Measurements from ENCODE around the gene NUP85. TPM values are rescaled to one million over a fixed set of nuclear protein-coding genes. Genes with fewer than 3 reads are reported as not detected.
A peak's percentile ranks its signal among the peaks of the same experiment; 100 is the strongest.

Gene NUP85
- total RNA-seq, 4 donors from 2014 or later = 34.0 to 52.8 (median 36.7) TPM

DNA sequence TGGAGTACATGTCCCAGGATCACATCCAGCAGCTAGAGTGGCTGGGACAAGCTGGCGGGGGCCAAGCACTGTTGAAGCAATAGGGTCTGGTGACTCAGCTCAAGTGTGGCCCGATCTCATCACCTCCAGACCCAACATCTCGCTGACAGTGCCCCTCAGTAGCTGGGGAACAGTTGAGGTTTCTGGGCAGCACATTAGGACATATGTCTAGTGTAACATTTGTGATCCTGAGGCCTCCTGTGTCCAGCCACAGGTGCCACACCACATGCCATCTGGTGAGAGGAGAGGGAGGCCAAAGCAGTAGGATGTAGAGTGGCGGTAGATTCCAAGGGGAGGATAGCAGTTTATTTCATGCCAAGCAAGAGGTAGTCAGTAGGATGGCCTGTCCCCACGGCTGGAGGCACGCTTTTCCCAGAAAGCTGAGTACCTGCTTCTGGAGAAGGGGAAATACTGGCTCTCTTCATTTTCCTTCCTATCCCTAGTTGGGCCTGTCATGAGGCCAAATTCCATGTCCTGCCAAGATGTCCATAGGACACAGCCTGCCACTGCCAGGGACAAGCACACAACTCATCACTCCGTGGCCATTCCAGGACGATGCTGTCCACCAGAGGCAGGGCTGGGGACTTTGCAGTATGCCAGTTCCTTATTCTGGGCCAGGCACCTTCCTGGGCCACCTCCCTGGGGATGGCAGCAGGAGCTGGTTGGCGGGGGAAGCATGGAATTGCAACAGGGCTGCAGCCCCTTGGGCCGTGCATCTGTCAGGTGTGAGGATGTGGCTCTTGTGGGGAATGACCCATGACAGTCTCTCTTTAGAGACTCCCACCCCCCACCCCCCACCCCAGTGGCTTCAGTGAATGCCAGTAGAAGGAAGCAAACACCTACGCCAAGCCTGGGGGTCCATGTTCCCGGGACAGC, 31.9 kb downstream of the NUP85 start:
- Histone ChIP-seq H3K4me1 (peaks cover 0 to 13% (median 9%) of the 10 kb centered on the region in 4 donors), H3K9me3 (no peaks in the 10 kb centered on the region), H3K36me3 (peaks cover 0 to 99% (median 0%) of the 10 kb centered on the region in 3 donors), H3K27me3 (no peaks in the 10 kb centered on the region), H3K27ac (no peak overlapping the region), H3K4me3 (no peak overlapping the region)
- no peak for DNase-seq
- no peak for TF ChIP-seq POLR2A (IDR thresholded peaks at IDR 0.05)
- TF ChIP-seq, protein P1, sequence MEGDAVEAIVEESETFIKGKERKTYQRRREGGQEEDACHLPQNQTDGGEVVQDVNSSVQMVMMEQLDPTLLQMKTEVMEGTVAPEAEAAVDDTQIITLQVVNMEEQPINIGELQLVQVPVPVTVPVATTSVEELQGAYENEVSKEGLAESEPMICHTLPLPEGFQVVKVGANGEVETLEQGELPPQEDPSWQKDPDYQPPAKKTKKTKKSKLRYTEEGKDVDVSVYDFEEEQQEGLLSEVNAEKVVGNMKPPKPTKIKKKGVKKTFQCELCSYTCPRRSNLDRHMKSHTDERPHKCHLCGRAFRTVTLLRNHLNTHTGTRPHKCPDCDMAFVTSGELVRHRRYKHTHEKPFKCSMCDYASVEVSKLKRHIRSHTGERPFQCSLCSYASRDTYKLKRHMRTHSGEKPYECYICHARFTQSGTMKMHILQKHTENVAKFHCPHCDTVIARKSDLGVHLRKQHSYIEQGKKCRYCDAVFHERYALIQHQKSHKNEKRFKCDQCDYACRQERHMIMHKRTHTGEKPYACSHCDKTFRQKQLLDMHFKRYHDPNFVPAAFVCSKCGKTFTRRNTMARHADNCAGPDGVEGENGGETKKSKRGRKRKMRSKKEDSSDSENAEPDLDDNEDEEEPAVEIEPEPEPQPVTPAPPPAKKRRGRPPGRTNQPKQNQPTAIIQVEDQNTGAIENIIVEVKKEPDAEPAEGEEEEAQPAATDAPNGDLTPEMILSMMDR (IDR thresholded peaks at IDR 0.05) = no peak

DNA sequence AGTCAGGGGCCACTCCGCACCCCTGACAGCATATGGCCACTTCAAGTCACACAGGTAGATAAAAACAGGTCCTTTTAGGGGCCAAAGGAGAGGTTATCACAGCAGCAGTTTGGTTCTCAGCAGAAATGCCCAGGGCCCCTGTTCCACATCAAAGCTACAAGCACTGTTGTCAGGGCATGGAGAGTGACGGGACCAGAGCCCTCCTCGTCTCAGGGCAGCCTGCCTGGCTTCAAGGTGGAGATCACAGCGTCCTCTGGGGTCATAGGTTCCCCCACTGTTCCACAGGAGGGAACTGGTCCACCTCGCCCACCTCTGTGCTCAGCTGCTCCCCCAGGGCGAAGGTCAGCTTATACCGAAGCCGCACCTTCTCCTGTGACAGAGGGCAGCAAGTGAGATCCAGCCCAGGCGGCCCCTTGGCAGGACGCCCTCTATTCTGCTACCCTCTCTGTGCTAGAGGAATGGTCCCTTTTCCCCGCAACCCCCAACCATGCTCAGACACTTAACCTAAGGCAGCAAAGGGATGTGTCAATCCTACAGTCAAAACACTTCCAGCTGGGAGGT, 32.6 kb downstream of the NUP85 start:
- no peak for TF ChIP-seq POLR2A (IDR thresholded peaks at IDR 0.05)
- TF ChIP-seq, protein P1 (IDR thresholded peaks at IDR 0.05) = no peak
- Histone ChIP-seq H3K4me3 (no peak overlapping the region), H3K9me3 (no peaks in the 10 kb centered on the region), H3K4me1 (peaks cover 0 to 18% (median 9%) of the 10 kb centered on the region in 4 donors), H3K27ac (peak overlapping the region in 1 of 4 donors; percentile 40), H3K36me3 (peaks cover 0 to 99% (median 0%) of the 10 kb centered on the region in 3 donors), H3K27me3 (no peaks in the 10 kb centered on the region)
- no peak for DNase-seq

DNA sequence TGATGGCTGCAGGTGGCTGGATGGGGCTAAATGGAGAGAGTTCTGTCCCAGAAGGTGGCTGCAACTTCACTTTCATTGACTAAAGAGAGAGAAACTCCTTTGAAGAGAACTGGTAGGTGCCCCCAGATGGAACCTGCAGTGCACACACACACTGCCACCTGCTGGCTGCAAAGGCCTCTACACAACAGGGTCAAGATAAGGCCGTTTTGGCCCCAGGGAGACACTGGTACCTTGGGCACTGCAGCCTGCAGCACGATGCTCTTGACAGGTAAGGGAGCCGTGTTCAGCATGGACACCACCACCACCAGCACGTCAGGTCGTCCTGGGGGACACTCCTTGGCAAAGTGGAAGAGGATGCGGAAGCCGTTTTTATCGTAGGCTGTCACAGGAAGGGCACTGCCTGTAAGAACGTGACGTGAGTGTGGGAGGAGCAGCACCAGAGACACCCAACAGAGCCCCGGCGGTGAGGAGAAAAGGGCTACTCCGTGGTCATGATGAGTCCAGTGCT, 33.3 kb downstream of the NUP85 start:
- DNase-seq = peak; percentile 47 to 79 (median 68)
- Histone ChIP-seq H3K4me1 (peaks cover 0 to 18% (median 12%) of the 10 kb centered on the region in 4 donors), H3K4me3 (no peak overlapping the region), H3K27me3 (no peaks in the 10 kb centered on the region), H3K27ac (peak overlapping the region in 1 of 4 donors; percentile 40), H3K36me3 (peaks cover 0 to 100% (median 0%) of the 10 kb centered on the region in 3 donors), H3K9me3 (no peaks in the 10 kb centered on the region)
- TF ChIP-seq POLR2A (IDR thresholded peaks at IDR 0.05) = no peak
- TF ChIP-seq, protein P1 (IDR thresholded peaks at IDR 0.05) = peak; percentile 61 to 81 (median 76)

DNA sequence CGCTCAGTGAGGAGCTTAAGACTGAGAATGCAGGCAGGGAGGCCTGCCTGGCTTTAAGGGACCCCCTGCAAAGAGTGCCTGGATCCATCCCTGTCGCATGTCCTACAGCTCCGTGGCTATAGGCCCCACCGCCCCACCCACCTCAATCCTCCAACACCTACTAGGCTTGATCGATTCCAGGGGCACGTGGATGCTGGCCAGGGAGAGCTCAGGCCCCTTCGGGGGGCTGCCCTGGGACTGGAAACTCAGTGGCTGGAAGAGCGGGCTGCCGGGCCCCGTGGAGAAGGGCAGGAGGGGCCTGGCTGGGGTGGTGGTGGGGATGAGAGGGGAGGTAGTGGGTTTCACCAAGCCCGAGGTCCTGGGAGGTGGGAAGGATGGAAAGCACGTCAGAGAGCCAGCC, 33.7 kb downstream of the NUP85 start:
- Histone ChIP-seq H3K36me3 (peaks cover 0 to 100% (median 0%) of the 10 kb centered on the region in 3 donors), H3K4me3 (no peak overlapping the region), H3K4me1 (peaks cover 0 to 18% (median 12%) of the 10 kb centered on the region in 4 donors), H3K9me3 (no peaks in the 10 kb centered on the region), H3K27ac (no peak overlapping the region), H3K27me3 (no peaks in the 10 kb centered on the region)
- TF ChIP-seq, protein P1 (IDR thresholded peaks at IDR 0.05) = no peak
- no peak for TF ChIP-seq POLR2A (IDR thresholded peaks at IDR 0.05)
- DNase-seq = no peak

DNA sequence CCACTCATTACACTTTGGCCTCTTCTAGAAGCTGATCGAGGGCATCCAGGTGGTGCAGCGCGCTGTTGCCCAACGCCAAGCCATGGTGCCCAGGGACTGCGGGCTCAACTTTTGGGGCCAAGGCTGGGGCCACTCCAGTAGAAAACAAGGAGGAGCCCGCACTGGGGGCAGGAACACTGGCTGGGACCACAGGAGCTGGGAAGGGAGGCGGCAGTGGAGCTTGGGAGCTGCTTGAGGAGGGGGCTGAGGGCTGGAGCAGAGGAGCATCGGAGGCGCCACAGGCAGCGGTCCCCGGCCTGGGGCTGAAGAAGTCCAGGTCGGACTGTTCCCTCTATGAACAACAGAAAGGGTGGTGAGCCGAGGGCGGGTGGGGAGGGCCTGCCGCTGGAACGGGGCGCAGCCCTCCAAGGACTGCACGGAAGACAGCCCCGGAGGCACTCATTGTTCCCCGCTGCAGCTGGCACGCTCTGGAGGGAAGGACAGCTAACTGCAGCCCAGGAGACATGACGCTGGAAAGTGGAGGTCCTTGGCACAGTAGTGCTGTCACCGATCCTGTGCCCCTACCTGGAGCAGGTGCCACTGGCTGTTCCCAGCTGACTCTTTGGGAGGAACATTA, 34.4 kb downstream of the NUP85 start:
- Histone ChIP-seq H3K36me3 (peaks cover 0 to 99% (median 0%) of the 10 kb centered on the region in 3 donors), H3K27me3 (no peaks in the 10 kb centered on the region), H3K27ac (peak overlapping the region in 1 of 4 donors; percentile 81), H3K4me3 (no peak overlapping the region), H3K9me3 (no peaks in the 10 kb centered on the region), H3K4me1 (peaks cover 0 to 20% (median 13%) of the 10 kb centered on the region in 4 donors)
- DNase-seq = no peak
- TF ChIP-seq, protein P1 (IDR thresholded peaks at IDR 0.05) = no peak
- no peak for TF ChIP-seq POLR2A (IDR thresholded peaks at IDR 0.05)
